Measurements from ENCODE around the gene SLC10A3.

The SLC10A3 gene, protein sequence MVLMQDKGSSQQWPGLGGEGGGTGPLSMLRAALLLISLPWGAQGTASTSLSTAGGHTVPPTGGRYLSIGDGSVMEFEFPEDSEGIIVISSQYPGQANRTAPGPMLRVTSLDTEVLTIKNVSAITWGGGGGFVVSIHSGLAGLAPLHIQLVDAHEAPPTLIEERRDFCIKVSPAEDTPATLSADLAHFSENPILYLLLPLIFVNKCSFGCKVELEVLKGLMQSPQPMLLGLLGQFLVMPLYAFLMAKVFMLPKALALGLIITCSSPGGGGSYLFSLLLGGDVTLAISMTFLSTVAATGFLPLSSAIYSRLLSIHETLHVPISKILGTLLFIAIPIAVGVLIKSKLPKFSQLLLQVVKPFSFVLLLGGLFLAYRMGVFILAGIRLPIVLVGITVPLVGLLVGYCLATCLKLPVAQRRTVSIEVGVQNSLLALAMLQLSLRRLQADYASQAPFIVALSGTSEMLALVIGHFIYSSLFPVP

DNA sequence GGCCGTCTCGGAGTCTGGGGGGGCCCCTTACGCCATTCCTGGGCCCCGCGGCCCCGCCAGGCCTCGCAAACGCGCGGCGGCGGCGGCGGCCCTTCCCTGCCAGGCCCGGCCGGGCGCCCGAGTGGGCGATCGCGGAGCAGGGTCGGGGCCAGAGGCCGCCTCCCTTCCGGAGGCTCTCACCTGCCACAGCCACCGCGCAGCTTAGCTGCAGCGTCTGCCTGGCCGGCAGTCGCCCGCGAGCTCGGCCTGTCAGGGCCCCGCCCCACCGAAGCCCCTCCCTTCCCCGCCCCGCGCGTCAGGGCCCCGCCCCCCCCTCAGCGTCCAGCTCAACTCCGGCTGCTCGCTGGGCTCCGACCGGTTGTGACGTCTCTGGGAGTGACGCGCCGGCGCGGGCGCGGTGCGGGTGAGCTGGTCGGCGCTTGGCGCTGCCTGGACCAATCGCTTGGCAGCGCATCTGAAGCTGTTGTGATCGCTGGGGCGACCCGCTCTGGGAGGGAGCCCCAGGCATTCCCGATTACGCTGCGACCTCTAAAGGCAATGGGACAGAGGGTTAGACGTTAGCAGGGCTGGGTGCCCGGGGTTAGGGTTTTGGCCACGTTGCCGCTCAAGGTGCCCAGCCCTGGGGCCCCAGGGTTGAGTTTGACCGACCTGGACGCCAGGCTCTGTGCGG is at the start of gene SLC10A3:
Gene SLC10A3 (minus strand): TSS at position 216 of the 670 bp plus-strand sequence. CDS start 1,689 bp downstream, outside the sequence.
- TF ChIP-seq CTCF (conservative IDR thresholded peaks at IDR 0.05; ENCODE audit: low read depth, low read length): no peak
- Histone ChIP-seq H2AFZ (ENCODE audit: low read depth) (peak within 1 kb of the TSS; percentile 86), H3K36me3 (ENCODE audit: insufficient read depth) (no peaks in the 10 kb centered on the region), H3K9ac (peak within 1 kb of the TSS; percentile 72), H4K20me1 (ENCODE audit: insufficient read depth) (no peaks in the 10 kb centered on the region), H3K27me3 (ENCODE audit: insufficient read depth, low read depth) (no peaks in the 10 kb centered on the region), H3K4me1 (ENCODE audit: low read depth, poor library complexity, severe bottlenecking) (peaks cover 3% of the 10 kb centered on the region), H3K27ac (peak within 1 kb of the TSS; percentile 85), H3K79me2 (ENCODE audit: insufficient read depth, low read depth) (peaks cover 6% of the 10 kb centered on the region; the same call in 1 of the 2 replicates), H3K4me2 (peak within 1 kb of the TSS; percentile 43), H3K4me3 (IDR thresholded peaks at IDR 0.05; ENCODE audit: insufficient read depth, low read depth, low read length) (no peak within 1 kb of the TSS)

GRCh38 chrX:154539077-154539476 is 48.6 kb upstream of the SLC10A3 start:
- H4K20me1 ChIP-seq (ENCODE audit: insufficient read depth): no peaks in the 10 kb centered on the region
- no peaks in the 10 kb centered on the region for H3K79me2 ChIP-seq (ENCODE audit: insufficient read depth, low read depth)
- no peak overlapping the region for H3K9ac ChIP-seq
- no peaks in the 10 kb centered on the region for H3K27me3 ChIP-seq (ENCODE audit: insufficient read depth, low read depth)
- H3K4me2 ChIP-seq: no peak overlapping the region
- no peaks in the 10 kb centered on the region for H3K36me3 ChIP-seq (ENCODE audit: insufficient read depth)
- H3K4me3 ChIP-seq (IDR thresholded peaks at IDR 0.05; ENCODE audit: insufficient read depth, low read depth, low read length): no peak overlapping the region
- no peak overlapping the region for H2AFZ ChIP-seq (ENCODE audit: low read depth)
- TF ChIP-seq CTCF (conservative IDR thresholded peaks at IDR 0.05; ENCODE audit: low read depth, low read length): no peak
- peaks cover 5% of the 10 kb centered on the region for H3K4me1 ChIP-seq (ENCODE audit: low read depth, poor library complexity, severe bottlenecking)
- H3K27ac ChIP-seq: no peak overlapping the region

- Histone ChIP-seq H3K27ac (no peak overlapping the region), H3K4me1 (ENCODE audit: low read depth, poor library complexity, severe bottlenecking) (peaks cover 5% of the 10 kb centered on the region), H3K9ac (no peak overlapping the region), H2AFZ (ENCODE audit: low read depth) (no peak overlapping the region), H3K36me3 (ENCODE audit: insufficient read depth) (no peaks in the 10 kb centered on the region), H3K79me2 (ENCODE audit: insufficient read depth, low read depth) (no peaks in the 10 kb centered on the region), H4K20me1 (ENCODE audit: insufficient read depth) (no peaks in the 10 kb centered on the region), H3K27me3 (ENCODE audit: insufficient read depth, low read depth) (no peaks in the 10 kb centered on the region), H3K4me2 (no peak overlapping the region), H3K4me3 (IDR thresholded peaks at IDR 0.05; ENCODE audit: insufficient read depth, low read depth, low read length) (no peak overlapping the region)
- TF ChIP-seq CTCF (conservative IDR thresholded peaks at IDR 0.05; ENCODE audit: low read depth, low read length): no peak
These were observed 45.5 kb upstream of the SLC10A3 start for GRCh38 chrX:154535892-154536291.

DNA sequence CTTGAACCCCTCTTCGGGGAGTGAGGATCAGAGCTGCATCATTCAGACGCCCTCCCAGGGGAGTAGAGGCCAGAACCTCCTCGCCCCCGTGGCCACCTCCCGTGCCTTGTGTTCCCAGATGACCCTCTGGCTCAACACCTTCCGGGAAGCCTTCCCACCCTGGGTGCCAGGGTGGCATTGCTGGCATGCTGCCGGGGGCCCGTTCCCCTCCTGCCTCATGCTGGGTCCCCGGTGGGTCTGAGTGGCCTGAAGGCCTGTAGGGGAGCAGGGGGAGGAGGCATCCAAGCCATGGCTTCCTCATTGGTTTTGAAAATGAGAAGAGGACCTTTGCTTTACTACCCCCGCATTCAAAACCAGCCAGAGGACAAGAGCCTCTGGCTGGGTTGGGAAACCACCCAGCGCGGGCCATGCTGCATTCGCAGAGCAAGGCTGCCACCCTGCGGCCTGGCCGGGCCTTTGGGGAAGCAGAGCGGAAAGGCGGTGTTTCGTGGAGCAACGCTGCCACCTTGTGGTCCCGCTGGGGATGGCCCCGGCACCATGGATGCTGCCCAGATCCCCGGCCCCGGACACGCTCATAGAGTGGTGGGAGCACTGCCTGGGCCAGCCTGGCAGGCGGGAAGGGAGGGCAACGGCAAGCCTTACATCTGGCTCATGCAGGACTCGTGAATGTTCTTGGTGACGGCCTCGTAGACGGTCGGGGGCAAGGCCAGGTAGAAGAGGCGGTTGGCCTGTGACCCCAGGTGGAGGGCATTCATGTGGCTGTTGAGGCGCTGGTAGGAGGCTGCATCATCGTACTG is 44.3 kb upstream of the SLC10A3 start:
- peak; percentile 89 for TF ChIP-seq CTCF (conservative IDR thresholded peaks at IDR 0.05; ENCODE audit: low read depth, low read length)
- Histone ChIP-seq H3K79me2 (ENCODE audit: insufficient read depth, low read depth) (no peaks in the 10 kb centered on the region), H3K4me3 (IDR thresholded peaks at IDR 0.05; ENCODE audit: insufficient read depth, low read depth, low read length) (no peak overlapping the region), H3K9ac (no peak overlapping the region), H3K27me3 (ENCODE audit: insufficient read depth, low read depth) (no peaks in the 10 kb centered on the region), H2AFZ (ENCODE audit: low read depth) (peak overlapping the region; percentile 30; the same call in 1 of the 2 replicates), H3K36me3 (ENCODE audit: insufficient read depth) (no peaks in the 10 kb centered on the region), H4K20me1 (ENCODE audit: insufficient read depth) (no peaks in the 10 kb centered on the region), H3K4me2 (no peak overlapping the region), H3K27ac (no peak overlapping the region), H3K4me1 (ENCODE audit: low read depth, poor library complexity, severe bottlenecking) (peaks cover 5% of the 10 kb centered on the region)
